ENCODE results near the gene NEDD9. TPM values are rescaled to one million over a fixed set of nuclear protein-coding genes. Genes with fewer than 3 reads are reported as not detected.

NEDD9 gene
- total and polyA plus RNA-seq, 3 experiments from 2014 or later: 39.9 to 41.0 (median 40.2) TPM

GRCh38 chr6:11155589-11155988 is 76.9 kb downstream of the NEDD9 start:
- Histone ChIP-seq H3K36me3 (ENCODE audit: insufficient read depth, low read length) (no peaks in the 10 kb centered on the region), H3K4me3 (ENCODE audit: low read length) (no peak overlapping the region), H3K4me1 (ENCODE audit: insufficient read depth, low read length) (no peaks in the 10 kb centered on the region), H3K9me3 (ENCODE audit: low read length) (no peaks in the 10 kb centered on the region), H3K27me3 (ENCODE audit: insufficient read depth, low read length, poor library complexity, severe bottlenecking) (no peaks in the 10 kb centered on the region), H3K27ac (ENCODE audit: low read depth, low read length) (no peak overlapping the region)
- no peak for DNase-seq
- Mint-ChIP-seq H3K4me3 (no peak overlapping the region), H3K4me1 (peaks cover 3 to 7% (median 5%) of the 10 kb centered on the region in 3 donors), H3K27ac (no peak overlapping the region), H3K36me3 (peaks cover 0 to 8% (median 5%) of the 10 kb centered on the region in 3 donors), H3K27me3 (peaks cover 5 to 14% of the 10 kb centered on the region in 2 donors), H3K9me3 (peaks cover 0 to 5% (median 0%) of the 10 kb centered on the region in 5 donors)
- ChIA-PET CTCF (interaction anchor here (1.4 to 2.0 kb wide), 2 partner anchors 11 to 340 kb away, joined by 3 to 9 read pairs; no protein-coding TSS in a partner anchor), POLR2A (no interaction called here)

GRCh38 chr6:11153447-11153846 is 79.0 kb downstream of the NEDD9 start:
- Histone ChIP-seq H3K27ac (ENCODE audit: low read depth, low read length) (no peak overlapping the region), H3K27me3 (ENCODE audit: insufficient read depth, low read length, poor library complexity, severe bottlenecking) (no peaks in the 10 kb centered on the region), H3K36me3 (ENCODE audit: insufficient read depth, low read length) (no peaks in the 10 kb centered on the region), H3K4me1 (ENCODE audit: insufficient read depth, low read length) (no peaks in the 10 kb centered on the region), H3K9me3 (ENCODE audit: low read length) (no peaks in the 10 kb centered on the region), H3K4me3 (ENCODE audit: low read length) (no peak overlapping the region)
- Mint-ChIP-seq H3K4me1 (peaks cover 3 to 7% (median 5%) of the 10 kb centered on the region in 3 donors), H3K27me3 (peaks cover 6 to 14% of the 10 kb centered on the region in 2 donors), H3K36me3 (peaks cover 0 to 8% (median 5%) of the 10 kb centered on the region in 3 donors), H3K9me3 (peaks cover 0 to 5% (median 0%) of the 10 kb centered on the region in 5 donors), H3K4me3 (peak overlapping the region in 6 of 7 donors; percentile 6 to 76 (median 66)), H3K27ac (peak overlapping the region in 1 of 8 donors; percentile 80)
- no peak for DNase-seq
- ChIA-PET POLR2A (no interaction called here), CTCF (no interaction called here)

- H3K9me3 ChIP-seq (ENCODE audit: low read length): no peaks in the 10 kb centered on the region
- H3K36me3 ChIP-seq (ENCODE audit: insufficient read depth, low read length): no peaks in the 10 kb centered on the region
- no peak overlapping the region for H3K4me3 ChIP-seq (ENCODE audit: low read length)
- no peak overlapping the region for H3K27ac Mint-ChIP-seq
- H3K27me3 Mint-ChIP-seq: peaks cover 6 to 14% of the 10 kb centered on the region in 2 donors
- no peak overlapping the region for H3K27ac ChIP-seq (ENCODE audit: low read depth, low read length)
- H3K9me3 Mint-ChIP-seq: peaks cover 0 to 5% (median 0%) of the 10 kb centered on the region in 5 donors
- H3K4me3 Mint-ChIP-seq: no peak overlapping the region
- no peaks in the 10 kb centered on the region for H3K27me3 ChIP-seq (ENCODE audit: insufficient read depth, low read length, poor library complexity, severe bottlenecking)
- no peaks in the 10 kb centered on the region for H3K4me1 ChIP-seq (ENCODE audit: insufficient read depth, low read length)
- POLR2A ChIA-PET: no interaction called here
- DNase-seq: no peak
- H3K36me3 Mint-ChIP-seq: peaks cover 0 to 8% (median 5%) of the 10 kb centered on the region in 3 donors
- H3K4me1 Mint-ChIP-seq: peaks cover 3 to 7% (median 5%) of the 10 kb centered on the region in 3 donors
- CTCF ChIA-PET: interaction anchor here (2.1 kb wide), 1 partner anchor 344 kb away, joined by 8 read pairs; no protein-coding TSS in a partner anchor
Measured at GRCh38 chr6:11152581-11152980, 79.9 kb downstream of the NEDD9 start.

- CTCF ChIA-PET: interaction anchor here (2.1 kb wide), 1 partner anchor 345 kb away, joined by 8 read pairs; no protein-coding TSS in a partner anchor
- DNase-seq: no peak
- H3K36me3 Mint-ChIP-seq: peaks cover 0 to 8% (median 5%) of the 10 kb centered on the region in 3 donors
Measured at GRCh38 chr6:11151488-11151887, 81.0 kb downstream of the NEDD9 start.

GRCh38 chr6:11149551-11149950 is 82.9 kb downstream of the NEDD9 start:
- peak overlapping the region in 1 of 7 donors; percentile 0 for H3K4me3 Mint-ChIP-seq
- Histone ChIP-seq H3K36me3 (ENCODE audit: insufficient read depth, low read length) (no peaks in the 10 kb centered on the region), H3K4me3 (ENCODE audit: low read length) (no peak overlapping the region), H3K9me3 (ENCODE audit: low read length) (no peaks in the 10 kb centered on the region), H3K27ac (ENCODE audit: low read depth, low read length) (no peak overlapping the region), H3K27me3 (ENCODE audit: insufficient read depth, low read length, poor library complexity, severe bottlenecking) (no peaks in the 10 kb centered on the region), H3K4me1 (ENCODE audit: insufficient read depth, low read length) (no peaks in the 10 kb centered on the region)
- peaks cover 0 to 5% (median 0%) of the 10 kb centered on the region in 3 donors for H3K36me3 Mint-ChIP-seq
- H3K9me3 Mint-ChIP-seq: no peaks in the 10 kb centered on the region
- ChIA-PET CTCF (interaction anchor here (1.0 to 4.2 kb wide), 2 partner anchors 22 to 346 kb away, joined by 3 to 19 read pairs; no protein-coding TSS in a partner anchor), POLR2A (no interaction called here)
- H3K27ac Mint-ChIP-seq: no peak overlapping the region
- no peak for DNase-seq
- peaks cover 3 to 7% (median 5%) of the 10 kb centered on the region in 3 donors for H3K4me1 Mint-ChIP-seq
- peaks cover 3 to 14% of the 10 kb centered on the region in 2 donors for H3K27me3 Mint-ChIP-seq

More at GRCh38 chr6:11151488-11151887, 81.0 kb downstream of the NEDD9 start:
- POLR2A ChIA-PET: no interaction called here
- H3K4me1 ChIP-seq (ENCODE audit: insufficient read depth, low read length): no peaks in the 10 kb centered on the region
- no peak overlapping the region for H3K4me3 Mint-ChIP-seq
- no peaks in the 10 kb centered on the region for H3K27me3 ChIP-seq (ENCODE audit: insufficient read depth, low read length, poor library complexity, severe bottlenecking)
- peaks cover 0 to 3% (median 0%) of the 10 kb centered on the region in 5 donors for H3K9me3 Mint-ChIP-seq
- H3K27me3 Mint-ChIP-seq: peaks cover 6 to 14% of the 10 kb centered on the region in 2 donors
- H3K9me3 ChIP-seq (ENCODE audit: low read length): no peaks in the 10 kb centered on the region
- H3K36me3 ChIP-seq (ENCODE audit: insufficient read depth, low read length): no peaks in the 10 kb centered on the region
- H3K27ac ChIP-seq (ENCODE audit: low read depth, low read length): no peak overlapping the region
- peak overlapping the region in 1 of 8 donors; percentile 3 for H3K27ac Mint-ChIP-seq
- H3K4me3 ChIP-seq (ENCODE audit: low read length): no peak overlapping the region
- H3K4me1 Mint-ChIP-seq: peaks cover 3 to 7% (median 5%) of the 10 kb centered on the region in 3 donors

- Histone ChIP-seq H3K9me3 (ENCODE audit: low read length) (no peaks in the 10 kb centered on the region), H3K27ac (ENCODE audit: low read depth, low read length) (no peak overlapping the region), H3K27me3 (ENCODE audit: insufficient read depth, low read length, poor library complexity, severe bottlenecking) (no peaks in the 10 kb centered on the region), H3K36me3 (ENCODE audit: insufficient read depth, low read length) (no peaks in the 10 kb centered on the region), H3K4me3 (ENCODE audit: low read length) (no peak overlapping the region), H3K4me1 (ENCODE audit: insufficient read depth, low read length) (no peaks in the 10 kb centered on the region)
- peaks cover 0 to 4% (median 4%) of the 10 kb centered on the region in 3 donors for H3K4me1 Mint-ChIP-seq
- H3K27me3 Mint-ChIP-seq: peaks cover 0 to 3% of the 10 kb centered on the region in 2 donors
- H3K4me3 Mint-ChIP-seq: no peak overlapping the region
- H3K9me3 Mint-ChIP-seq: no peaks in the 10 kb centered on the region
- peak overlapping the region in 3 of 8 donors; percentile 64 to 88 (median 67) for H3K27ac Mint-ChIP-seq
- H3K36me3 Mint-ChIP-seq: no peaks in the 10 kb centered on the region
- DNase-seq: no peak
- ChIA-PET POLR2A (no interaction called here), CTCF (interaction anchor here (4.2 kb wide), 1 partner anchor 349 kb away, joined by 19 read pairs; no protein-coding TSS in a partner anchor)
Measured at GRCh38 chr6:11146117-11146826, 86.2 kb downstream of the NEDD9 start.

- ChIA-PET CTCF (interaction anchor here (0.9 to 3.6 kb wide), 7 partner anchors 8 to 431 kb away, joined by 3 to 82 read pairs (median 4); no protein-coding TSS in a partner anchor), POLR2A (interaction anchor here (0.6 kb wide), 1 partner anchor 351 kb away, joined by 3 read pairs; no protein-coding TSS in a partner anchor)
- Mint-ChIP-seq H3K9me3 (no peaks in the 10 kb centered on the region), H3K27me3 (no peaks in the 10 kb centered on the region), H3K27ac (peak overlapping the region in 1 of 8 donors; percentile 49), H3K36me3 (no peaks in the 10 kb centered on the region), H3K4me1 (peaks cover 0 to 4% (median 4%) of the 10 kb centered on the region in 3 donors), H3K4me3 (no peak overlapping the region)
- Histone ChIP-seq H3K4me1 (ENCODE audit: insufficient read depth, low read length) (no peaks in the 10 kb centered on the region), H3K4me3 (ENCODE audit: low read length) (no peak overlapping the region), H3K27me3 (ENCODE audit: insufficient read depth, low read length, poor library complexity, severe bottlenecking) (no peaks in the 10 kb centered on the region), H3K9me3 (ENCODE audit: low read length) (no peaks in the 10 kb centered on the region), H3K27ac (ENCODE audit: low read depth, low read length) (no peak overlapping the region), H3K36me3 (ENCODE audit: insufficient read depth, low read length) (no peaks in the 10 kb centered on the region)
- peak; percentile 48 to 79 (median 63) for DNase-seq
Measured at GRCh38 chr6:11144393-11144851, 88.0 kb downstream of the NEDD9 start.

Measured in CD8-positive, alpha-beta memory T cell (primary cell).